ENCODE measurements around the gene AZGP1.

GRCh38 chr7:100016215-100016901, 40.5 kb upstream of the AZGP1 start:
- TF ChIP-seq EZH2 (IDR thresholded peaks at IDR 0.05; ENCODE audit: borderline replicate concordance, low read depth, low read length, poor library complexity, severe bottlenecking): no peak
- TF ChIP-seq CTCF (conservative IDR thresholded peaks at IDR 0.05; ENCODE audit: low read depth, low read length): no peak

All from A673 (cell line).